ENCODE results near the gene ROR2.

ROR2 gene

GRCh38 chr9:91857291-91858212, 92.5 kb downstream of the ROR2 start:
- H3K4me3 ChIP-seq (replicated peaks; ENCODE audit: low read depth, low read length): no peak overlapping the region
- DNase-seq (ENCODE audit: extremely low read depth, low read depth): no peak
- no peak for TF ChIP-seq CTCF (IDR thresholded peaks at IDR 0.05; ENCODE audit: low read depth, low read length, missing control alignments)

- DNase-seq (ENCODE audit: extremely low read depth, low read depth): no peak
- no peak for TF ChIP-seq CTCF (IDR thresholded peaks at IDR 0.05; ENCODE audit: low read depth, low read length, missing control alignments)
- no peak overlapping the region for H3K4me3 ChIP-seq (replicated peaks; ENCODE audit: low read depth, low read length)
Measured at GRCh38 chr9:91856419-91856818, 93.6 kb downstream of the ROR2 start.

GRCh38 chr9:91855196-91855595, 94.8 kb downstream of the ROR2 start:
- H3K4me3 ChIP-seq (replicated peaks; ENCODE audit: low read depth, low read length): no peak overlapping the region
- TF ChIP-seq CTCF (IDR thresholded peaks at IDR 0.05; ENCODE audit: low read depth, low read length, missing control alignments): no peak
- DNase-seq (ENCODE audit: extremely low read depth, low read depth): no peak

- no peak for DNase-seq (ENCODE audit: extremely low read depth, low read depth)
- TF ChIP-seq CTCF (IDR thresholded peaks at IDR 0.05; ENCODE audit: low read depth, low read length, missing control alignments): no peak
- H3K4me3 ChIP-seq (replicated peaks; ENCODE audit: low read depth, low read length): no peak overlapping the region
Measured at GRCh38 chr9:91852801-91853347, 97.2 kb downstream of the ROR2 start.

- no peak for DNase-seq (ENCODE audit: extremely low read depth, low read depth)
- no peak for TF ChIP-seq CTCF (IDR thresholded peaks at IDR 0.05; ENCODE audit: low read depth, low read length, missing control alignments)
- H3K4me3 ChIP-seq (replicated peaks; ENCODE audit: low read depth, low read length): no peak overlapping the region
Measured at GRCh38 chr9:91849694-91850093, 100.3 kb downstream of the ROR2 start.

GRCh38 chr9:91848146-91848545, 101.9 kb downstream of the ROR2 start:
- TF ChIP-seq CTCF (IDR thresholded peaks at IDR 0.05; ENCODE audit: low read depth, low read length, missing control alignments): no peak
- DNase-seq (ENCODE audit: extremely low read depth, low read depth): no peak
- no peak overlapping the region for H3K4me3 ChIP-seq (replicated peaks; ENCODE audit: low read depth, low read length)

Data from HFF-Myc (cell line).